Peyer's patch (tissue), 4 donors: ENCODE data around the gene TM4SF5. TPM values are rescaled to one million over a fixed set of nuclear protein-coding genes. Genes with fewer than 3 reads are reported as not detected.

ENCODE experiments used
- DNase-seq, 3 donors: peaks; one replicate each; pipeline ENCODE4 v3.0.0-alpha.2; 2017 to 2019
- H3K27ac ChIP-seq, 4 donors: fragments of 200-600 bp; sonication (generic); one replicate each; pipeline ENCODE4 v1.5.1; 2016 to 2019
- H3K27me3 ChIP-seq, 2 donors: fragments of 200-600 bp; sonication (generic); one replicate each; pipeline ENCODE4 v1.5.1; 2019
- H3K36me3 ChIP-seq, 3 donors: fragments of 200-600 bp; sonication (generic); one replicate each; pipeline ENCODE4 v1.5.1; 2016 to 2019
- H3K4me1 ChIP-seq, 4 donors: fragments of 200-600 bp; sonication (generic); one replicate each; pipeline ENCODE4 v1.5.1; 2016 to 2019
- H3K4me3 ChIP-seq, 4 donors: fragments of 200-600 bp; sonication (generic); 1 replicate in 3 of 4; 2 replicates in 1 of 4; pipeline ENCODE4 v1.5.1; 2016 to 2019; ENCODE audit warnings: mild to moderate bottlenecking in 1 of 4
- H3K9me3 ChIP-seq, 4 donors: fragments of 200-600 bp; sonication (generic); one replicate each; pipeline ENCODE4 v1.5.1; 2016 to 2019; ENCODE audit warnings: mild to moderate bottlenecking in 1 of 4
- CTCF ChIP-seq, 6 experiments: fragments of 450-650 bp in 4 of 6; fragments of 200-600 bp in 2 of 6; sonication (generic) in 1 of 6; IDR thresholded peaks; one replicate each; pipeline ENCODE4 v1.5.1; 2017 to 2019; ENCODE audit warnings: antibody characterized with exemption in 6 of 6, mild to moderate bottlenecking in 3 of 6, moderate library complexity in 1 of 6
- POLR2A ChIP-seq, 2 donors: fragments of 450-650 bp; IDR thresholded peaks; one replicate each; pipeline ENCODE4 v1.5.1; 2017; ENCODE audit warnings: antibody characterized with exemption in 2 of 2, mild to moderate bottlenecking in 2 of 2, moderate library complexity in 2 of 2
- total RNA-seq, 4 donors: library from RNA; depleted of rRNA; stranded (reverse); fragments of >200 nt; gene quantifications; one replicate each; pipeline ENCODE4 v1.1.0, GENCODE V29; 2016

Gene TM4SF5
- total RNA-seq, 4 donors from 2014 or later = 75.3 to 171 (median 163) TPM; not detected in 1

GRCh38 chr17:4748686-4749085, 23.0 kb upstream of the TM4SF5 start:
- Histone ChIP-seq H3K27me3 (peaks cover 0 to 3% of the 10 kb centered on the region in 2 donors), H3K27ac (no peak overlapping the region), H3K4me1 (peaks cover 0 to 9% (median 0%) of the 10 kb centered on the region in 4 donors)

GRCh38 chr17:4750606-4751005, 21.1 kb upstream of the TM4SF5 start:
- H3K4me1 ChIP-seq = peaks cover 0 to 2% (median 0%) of the 10 kb centered on the region in 4 donors
- no peak overlapping the region for H3K27ac ChIP-seq
- DNase-seq = no peak
- peaks cover 0 to 2% of the 10 kb centered on the region in 2 donors for H3K27me3 ChIP-seq
- H3K9me3 ChIP-seq = no peaks in the 10 kb centered on the region
- TF ChIP-seq CTCF (IDR thresholded peaks at IDR 0.05) (no peak), POLR2A (IDR thresholded peaks at IDR 0.05) (no peak)
- no peaks in the 10 kb centered on the region for H3K36me3 ChIP-seq
- no peak overlapping the region for H3K4me3 ChIP-seq

More at GRCh38 chr17:4748686-4749085, 23.0 kb upstream of the TM4SF5 start:
- Histone ChIP-seq H3K36me3 (no peaks in the 10 kb centered on the region), H3K4me3 (no peak overlapping the region), H3K9me3 (no peaks in the 10 kb centered on the region)
- TF ChIP-seq CTCF (IDR thresholded peaks at IDR 0.05) (no peak), POLR2A (IDR thresholded peaks at IDR 0.05) (no peak)
- no peak for DNase-seq

GRCh38 chr17:4751932-4752331, 19.8 kb upstream of the TM4SF5 start:
- no peaks in the 10 kb centered on the region for H3K36me3 ChIP-seq
- DNase-seq = no peak

GRCh38 chr17:4753392-4753791, 18.3 kb upstream of the TM4SF5 start:
- Histone ChIP-seq H3K36me3 (no peaks in the 10 kb centered on the region), H3K9me3 (no peaks in the 10 kb centered on the region), H3K27me3 (no peaks in the 10 kb centered on the region), H3K4me1 (no peaks in the 10 kb centered on the region), H3K27ac (no peak overlapping the region), H3K4me3 (no peak overlapping the region)
- DNase-seq = no peak
- TF ChIP-seq CTCF (IDR thresholded peaks at IDR 0.05) = no peak
- no peak for TF ChIP-seq POLR2A (IDR thresholded peaks at IDR 0.05)

More at GRCh38 chr17:4751932-4752331, 19.8 kb upstream of the TM4SF5 start:
- Histone ChIP-seq H3K4me1 (no peaks in the 10 kb centered on the region), H3K27me3 (no peaks in the 10 kb centered on the region), H3K27ac (no peak overlapping the region), H3K9me3 (no peaks in the 10 kb centered on the region), H3K4me3 (no peak overlapping the region)
- no peak for TF ChIP-seq POLR2A (IDR thresholded peaks at IDR 0.05)
- no peak for TF ChIP-seq CTCF (IDR thresholded peaks at IDR 0.05)

GRCh38 chr17:4759776-4760236, 11.9 kb upstream of the TM4SF5 start:
- peaks cover 0 to 4% (median 0%) of the 10 kb centered on the region in 4 donors for H3K4me1 ChIP-seq
- peak overlapping the region in 1 of 4 donors; percentile 45 for H3K27ac ChIP-seq
- H3K27me3 ChIP-seq = no peaks in the 10 kb centered on the region
- DNase-seq = peak in 1 of 3 donors; percentile 67
- TF ChIP-seq CTCF (IDR thresholded peaks at IDR 0.05) (no peak), POLR2A (IDR thresholded peaks at IDR 0.05) (no peak)
- H3K36me3 ChIP-seq = no peaks in the 10 kb centered on the region
- H3K4me3 ChIP-seq = no peak overlapping the region
- H3K9me3 ChIP-seq = no peaks in the 10 kb centered on the region

- H3K36me3 ChIP-seq = no peaks in the 10 kb centered on the region
- peaks cover 0 to 4% (median 0%) of the 10 kb centered on the region in 4 donors for H3K4me1 ChIP-seq
- no peaks in the 10 kb centered on the region for H3K9me3 ChIP-seq
- no peak for TF ChIP-seq CTCF (IDR thresholded peaks at IDR 0.05)
- no peak for TF ChIP-seq POLR2A (IDR thresholded peaks at IDR 0.05)
- no peaks in the 10 kb centered on the region for H3K27me3 ChIP-seq
- peak overlapping the region in 2 of 4 donors; percentile 31 to 34 for H3K27ac ChIP-seq
- no peak overlapping the region for H3K4me3 ChIP-seq
- DNase-seq = no peak
Measured at GRCh38 chr17:4764595-4764994, 7.1 kb upstream of the TM4SF5 start.
